Raji (cell line): ENCODE results near the gene PRDM10.

Experiments
- POLR2A ChIP-seq: IDR thresholded peaks from 2 replicates; pipeline ENCODE4 v1.6.1; 2011; ENCODE audit warnings: low read depth, low read length, control low read depth; ENCODE audit not compliant: insufficient read depth

The PRDM10 gene

GRCh38 chr11:129895126-129896041 lies 107.3 kb downstream of the PRDM10 start, which contains the start of gene NFRKB:
TSS of gene NFRKB (minus strand) at chr11:129895578. CDS start at chr11:129892849, 2,729 bp downstream.
- TF ChIP-seq POLR2A, result peak; percentile 76

GRCh38 chr11:129894278-129895125 lies 108.1 kb downstream of the PRDM10 start:
- no peak for TF ChIP-seq POLR2A

GRCh38 chr11:129888451-129888850 lies 114.2 kb downstream of the PRDM10 start:
- no peak for TF ChIP-seq POLR2A

GRCh38 chr11:129885381-129885780 lies 117.3 kb downstream of the PRDM10 start:
- no peak for TF ChIP-seq POLR2A

GRCh38 chr11:129884581-129884980 lies 118.1 kb downstream of the PRDM10 start:
- no peak for TF ChIP-seq POLR2A

- no peak for TF ChIP-seq POLR2A
Measured at GRCh38 chr11:129881570-129882170, 121.0 kb downstream of the PRDM10 start.

GRCh38 chr11:129880311-129880710 lies 122.3 kb downstream of the PRDM10 start:
- no peak for TF ChIP-seq POLR2A

- no peak for TF ChIP-seq POLR2A
Measured at GRCh38 chr11:129871914-129872313, 130.7 kb downstream of the PRDM10 start.

GRCh38 chr11:129866311-129866710 lies 136.3 kb downstream of the PRDM10 start:
- TF ChIP-seq POLR2A, result no peak

- TF ChIP-seq POLR2A, result no peak
Measured at GRCh38 chr11:129865701-129866100, 136.9 kb downstream of the PRDM10 start.

- TF ChIP-seq POLR2A, result no peak
Measured at GRCh38 chr11:129864811-129865210, 137.8 kb downstream of the PRDM10 start.

- TF ChIP-seq POLR2A, result no peak
Measured at GRCh38 chr11:129861702-129862522, 140.7 kb downstream of the PRDM10 start.

GRCh38 chr11:129856036-129856435 lies 146.6 kb downstream of the PRDM10 start:
- TF ChIP-seq POLR2A, result no peak

- TF ChIP-seq POLR2A, result no peak
Measured at GRCh38 chr11:129855086-129855485, 147.5 kb downstream of the PRDM10 start.
